Measurements from ENCODE around the gene HERC3.

The HERC3 gene

GRCh38 chr4:88738180-88738579, 145.9 kb downstream of the HERC3 start:
- no peak overlapping the region for H3K27ac ChIP-seq
- POLR2A ChIA-PET (ENCODE audit: low non-redundant PET): no interaction called here
- CTCF ChIA-PET: no interaction called here
- DNase-seq (ENCODE audit: low spot score): no peak
- TF ChIP-seq, protein P1, sequence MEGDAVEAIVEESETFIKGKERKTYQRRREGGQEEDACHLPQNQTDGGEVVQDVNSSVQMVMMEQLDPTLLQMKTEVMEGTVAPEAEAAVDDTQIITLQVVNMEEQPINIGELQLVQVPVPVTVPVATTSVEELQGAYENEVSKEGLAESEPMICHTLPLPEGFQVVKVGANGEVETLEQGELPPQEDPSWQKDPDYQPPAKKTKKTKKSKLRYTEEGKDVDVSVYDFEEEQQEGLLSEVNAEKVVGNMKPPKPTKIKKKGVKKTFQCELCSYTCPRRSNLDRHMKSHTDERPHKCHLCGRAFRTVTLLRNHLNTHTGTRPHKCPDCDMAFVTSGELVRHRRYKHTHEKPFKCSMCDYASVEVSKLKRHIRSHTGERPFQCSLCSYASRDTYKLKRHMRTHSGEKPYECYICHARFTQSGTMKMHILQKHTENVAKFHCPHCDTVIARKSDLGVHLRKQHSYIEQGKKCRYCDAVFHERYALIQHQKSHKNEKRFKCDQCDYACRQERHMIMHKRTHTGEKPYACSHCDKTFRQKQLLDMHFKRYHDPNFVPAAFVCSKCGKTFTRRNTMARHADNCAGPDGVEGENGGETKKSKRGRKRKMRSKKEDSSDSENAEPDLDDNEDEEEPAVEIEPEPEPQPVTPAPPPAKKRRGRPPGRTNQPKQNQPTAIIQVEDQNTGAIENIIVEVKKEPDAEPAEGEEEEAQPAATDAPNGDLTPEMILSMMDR (conservative IDR thresholded peaks at IDR 0.05; ENCODE audit: low read depth): no peak

GRCh38 chr4:88742561-88742960, 150.3 kb downstream of the HERC3 start:
- TF ChIP-seq, protein P1 (conservative IDR thresholded peaks at IDR 0.05; ENCODE audit: low read depth): no peak
- H3K27ac ChIP-seq: no peak overlapping the region
- DNase-seq (ENCODE audit: low spot score): no peak
- ChIA-PET CTCF (no interaction called here), POLR2A (ENCODE audit: low non-redundant PET) (no interaction called here)

GRCh38 chr4:88743696-88744095, 151.4 kb downstream of the HERC3 start:
- ChIA-PET CTCF (no interaction called here), POLR2A (ENCODE audit: low non-redundant PET) (no interaction called here)
- no peak overlapping the region for H3K27ac ChIP-seq
- no peak for DNase-seq (ENCODE audit: low spot score)
- TF ChIP-seq, protein P1 (conservative IDR thresholded peaks at IDR 0.05; ENCODE audit: low read depth): no peak

DNA sequence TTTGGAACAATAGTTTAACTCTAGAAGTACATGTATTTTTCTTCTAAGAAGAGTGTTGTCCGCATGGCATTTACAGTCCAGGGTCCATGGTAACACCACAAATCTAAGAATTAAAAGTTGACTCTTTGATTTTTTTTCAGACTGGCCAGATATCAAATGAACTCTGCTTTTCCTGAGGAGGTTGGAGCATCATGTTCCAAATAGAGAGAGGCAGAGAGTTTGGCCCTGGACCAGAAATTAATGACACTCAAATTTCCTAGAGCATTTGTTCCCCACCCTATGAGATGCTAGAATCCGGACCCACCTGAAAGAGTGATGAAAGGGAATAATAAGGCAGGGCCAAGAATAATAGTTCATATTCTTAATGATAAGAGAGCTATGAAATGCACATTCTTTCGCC, 152.3 kb downstream of the HERC3 start:
- TF ChIP-seq, protein P1 (conservative IDR thresholded peaks at IDR 0.05; ENCODE audit: low read depth): no peak
- no peak overlapping the region for H3K27ac ChIP-seq
- no peak for DNase-seq (ENCODE audit: low spot score)
- POLR2A ChIA-PET (ENCODE audit: low non-redundant PET): no interaction called here
- CTCF ChIA-PET: interaction anchor here (0.5 kb wide), 1 partner anchor 41 kb away, joined by 3 read pairs; no protein-coding TSS in a partner anchor

- POLR2A ChIA-PET (ENCODE audit: low non-redundant PET): no interaction called here
These were observed 152.9 kb downstream of the HERC3 start for GRCh38 chr4:88745175-88745574.

GRCh38 chr4:88745581-88746163, 153.4 kb downstream of the HERC3 start:
- ChIA-PET POLR2A (ENCODE audit: low non-redundant PET) (no interaction called here), CTCF (interaction anchor here (0.6 kb wide), 1 partner anchor 333 kb away, joined by 3 read pairs; no protein-coding TSS in a partner anchor)

More at GRCh38 chr4:88745175-88745574, 152.9 kb downstream of the HERC3 start:
- TF ChIP-seq, protein P1 (conservative IDR thresholded peaks at IDR 0.05; ENCODE audit: low read depth): no peak
- CTCF ChIA-PET: interaction anchor here (0.5 to 0.6 kb wide), 2 partner anchors 41 to 333 kb away, joined by 3 read pairs; no protein-coding TSS in a partner anchor
- H3K27ac ChIP-seq: no peak overlapping the region
- DNase-seq (ENCODE audit: low spot score): no peak

More at GRCh38 chr4:88745581-88746163, 153.4 kb downstream of the HERC3 start:
- H3K27ac ChIP-seq: no peak overlapping the region
- TF ChIP-seq, protein P1 (conservative IDR thresholded peaks at IDR 0.05; ENCODE audit: low read depth): no peak
- DNase-seq (ENCODE audit: low spot score): no peak

All from RWPE1 (cell line).